Measurements from ENCODE around the gene MRPS11. TPM values are rescaled to one million over a fixed set of nuclear protein-coding genes. Genes with fewer than 3 reads are reported as not detected.
A peak's percentile ranks its signal among the peaks of the same experiment; 100 is the strongest.
"Not testable (repeated sequence)": the region's sequence is repeated elsewhere in the genome, so short reads cannot be mapped to it uniquely, and the experiment has no call there.

The MRPS11 gene
- total and polyA plus RNA-seq, 2 experiments from 2014 or later: 24.9 to 76.6 TPM

GRCh38 chr15:88433046-88433685, 34.3 kb upstream of the MRPS11 start:
- no peak overlapping the region for H3K4me2 ChIP-seq (ENCODE audit: unreplicated experiment)
- no peaks in the 10 kb centered on the region for H3K4me1 ChIP-seq (ENCODE audit: insufficient read depth)
- TF ChIP-seq EZH2 (IDR thresholded peaks at IDR 0.05; ENCODE audit: insufficient read depth, poor library complexity, severe bottlenecking) (no peak), EZH2phosphoT487 (IDR thresholded peaks at IDR 0.05; ENCODE audit: insufficient read depth, low read depth) (no peak)
- no peak overlapping the region for H2AFZ ChIP-seq
- H3K4me3 ChIP-seq: no peak overlapping the region
- no peaks in the 10 kb centered on the region; the same call in 1 of the 2 replicates for H3K27me3 ChIP-seq (replicated peaks; ENCODE audit: insufficient read depth)
- no peak overlapping the region for H3K27ac ChIP-seq
- no peaks in the 10 kb centered on the region for H3K79me2 ChIP-seq (ENCODE audit: insufficient read depth)
- H3K9me2 ChIP-seq (ENCODE audit: insufficient read depth): no peaks in the 10 kb centered on the region
- no peaks in the 10 kb centered on the region for H3K9me3 ChIP-seq (ENCODE audit: low read depth)
- WGBS, 2 experiments (ENCODE audit: low coverage in 1 of 2, low lambda C conversion rate in 2 of 2, missing lambda C conversion rate in 2 of 2): 65 to 70% methylated on average over 7 of the region's 7 CpGs
- no peak for DNase-seq
- H3K36me3 ChIP-seq (ENCODE audit: low read depth): no peaks in the 10 kb centered on the region
- H3K9ac ChIP-seq: no peak overlapping the region
- H4K20me1 ChIP-seq (ENCODE audit: insufficient read depth): no peaks in the 10 kb centered on the region
- in situ Hi-C loops (cut with MboI): loop anchor here (25.0 kb wide), 1 partner anchor 171 kb away; the partner anchor contains the start of gene NTRK3
- H3F3A ChIP-seq (ENCODE audit: insufficient read depth): no peaks in the 10 kb centered on the region

DNA sequence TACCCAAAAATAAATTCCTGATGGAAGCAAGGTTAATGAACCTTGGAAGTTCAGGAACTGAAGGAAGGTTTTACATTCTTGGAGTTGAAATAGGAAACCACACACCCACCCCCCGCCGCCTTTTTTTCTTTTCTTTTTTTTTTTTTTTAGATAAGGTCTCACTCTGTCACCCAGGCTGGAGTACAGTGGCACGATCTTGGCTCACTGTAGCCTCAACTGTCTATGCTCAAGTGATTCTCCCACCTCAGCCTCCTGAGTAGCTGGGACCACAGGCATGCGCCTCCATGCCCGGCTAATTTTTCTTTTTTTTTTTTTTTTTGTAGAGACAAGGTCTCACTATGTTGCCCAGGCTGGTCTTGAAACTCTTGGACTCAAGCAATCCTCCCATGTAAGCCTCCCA, 33.4 kb upstream of the MRPS11 start:
- in situ Hi-C loops (cut with MboI): loop anchor here (25.0 kb wide), 1 partner anchor 172 kb away; the partner anchor contains the start of gene NTRK3
- not testable (repeated sequence) for H3K9me3 ChIP-seq (ENCODE audit: low read depth); H3K9me2 ChIP-seq (ENCODE audit: insufficient read depth); H3F3A ChIP-seq (ENCODE audit: insufficient read depth); H3K27me3 ChIP-seq (replicated peaks; ENCODE audit: insufficient read depth); H3K4me2 ChIP-seq (ENCODE audit: unreplicated experiment); DNase-seq; H4K20me1 ChIP-seq (ENCODE audit: insufficient read depth); H3K27ac ChIP-seq; H2AFZ ChIP-seq; H3K4me1 ChIP-seq (ENCODE audit: insufficient read depth); H3K79me2 ChIP-seq (ENCODE audit: insufficient read depth); H3K9ac ChIP-seq; H3K36me3 ChIP-seq (ENCODE audit: low read depth); H3K4me3 ChIP-seq
- 72 to 77% methylated on average over 5 of the region's 5 CpGs for WGBS, 2 experiments (ENCODE audit: low coverage in 1 of 2, low lambda C conversion rate in 2 of 2, missing lambda C conversion rate in 2 of 2)

- no peaks in the 10 kb centered on the region for H3K4me1 ChIP-seq (ENCODE audit: insufficient read depth)
- H2AFZ ChIP-seq: no peak overlapping the region
- no peaks in the 10 kb centered on the region for H3K79me2 ChIP-seq (ENCODE audit: insufficient read depth)
- no peak for TF ChIP-seq EZH2 (IDR thresholded peaks at IDR 0.05; ENCODE audit: insufficient read depth, poor library complexity, severe bottlenecking)
- no peak for TF ChIP-seq EZH2phosphoT487 (IDR thresholded peaks at IDR 0.05; ENCODE audit: insufficient read depth, low read depth)
- H3K9me2 ChIP-seq (ENCODE audit: insufficient read depth): no peaks in the 10 kb centered on the region
- DNase-seq: no peak
- no peaks in the 10 kb centered on the region for H3K36me3 ChIP-seq (ENCODE audit: low read depth)
- H3K4me2 ChIP-seq (ENCODE audit: unreplicated experiment): no peak overlapping the region
- H3F3A ChIP-seq (ENCODE audit: insufficient read depth): 0 out of 2 replicates have a peak, but pooled peaks cover 10% of the 10 kb centered on the region
- no peaks in the 10 kb centered on the region; the same call in 1 of the 2 replicates for H3K27me3 ChIP-seq (replicated peaks; ENCODE audit: insufficient read depth)
- in situ Hi-C loops (cut with MboI): loop anchor here (25.0 kb wide), 1 partner anchor 176 kb away; the partner anchor contains the start of gene NTRK3
- H3K4me3 ChIP-seq: no peak overlapping the region
- no peak overlapping the region for H3K9ac ChIP-seq
- no peak overlapping the region for H3K27ac ChIP-seq
- H3K9me3 ChIP-seq (ENCODE audit: low read depth): no peaks in the 10 kb centered on the region
- WGBS, 2 experiments (ENCODE audit: low coverage in 1 of 2, low lambda C conversion rate in 2 of 2, missing lambda C conversion rate in 2 of 2): 20 to 26% methylated on average over 5 of the region's 5 CpGs
- no peaks in the 10 kb centered on the region for H4K20me1 ChIP-seq (ENCODE audit: insufficient read depth)
Observed at GRCh38 chr15:88438181-88438580, 29.3 kb upstream of the MRPS11 start.

DNA sequence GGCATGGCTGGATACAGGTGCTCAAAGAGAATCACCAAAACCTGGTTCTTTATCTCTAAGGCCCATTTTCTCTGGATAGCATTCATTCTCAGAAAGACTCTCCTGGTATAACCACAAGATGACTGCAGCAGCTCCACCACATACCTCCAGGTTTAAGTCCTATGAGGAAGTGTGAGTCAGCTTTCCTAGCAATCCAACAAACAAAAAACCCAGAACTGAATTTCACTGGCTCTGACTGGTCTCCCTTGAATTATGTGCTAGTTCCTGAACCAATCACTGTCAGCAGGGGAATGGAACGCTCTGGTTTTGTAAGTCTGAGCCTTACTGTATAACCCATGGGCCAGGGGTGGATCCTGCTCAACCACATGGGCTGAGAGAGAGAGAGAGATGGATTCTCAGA, 27.5 kb upstream of the MRPS11 start:
- no peak overlapping the region for H3K4me3 ChIP-seq
- no peaks in the 10 kb centered on the region; the same call in 1 of the 2 replicates for H3K27me3 ChIP-seq (replicated peaks; ENCODE audit: insufficient read depth)
- TF ChIP-seq EZH2phosphoT487 (IDR thresholded peaks at IDR 0.05; ENCODE audit: insufficient read depth, low read depth) (no peak), EZH2 (IDR thresholded peaks at IDR 0.05; ENCODE audit: insufficient read depth, poor library complexity, severe bottlenecking) (no peak)
- H3K9me3 ChIP-seq (ENCODE audit: low read depth): no peaks in the 10 kb centered on the region
- H3K4me2 ChIP-seq (ENCODE audit: unreplicated experiment): no peak overlapping the region
- WGBS, 2 experiments (ENCODE audit: low coverage in 1 of 2, low lambda C conversion rate in 2 of 2, missing lambda C conversion rate in 2 of 2): 33 to 52% methylated on average over 1 of the region's 1 CpG
- no peak overlapping the region for H3K9ac ChIP-seq
- H3K27ac ChIP-seq: no peak overlapping the region
- H4K20me1 ChIP-seq (ENCODE audit: insufficient read depth): no peaks in the 10 kb centered on the region
- in situ Hi-C loops (cut with MboI): loop anchor here (25.0 kb wide), 1 partner anchor 178 kb away; the partner anchor contains the start of gene NTRK3
- no peaks in the 10 kb centered on the region for H3K4me1 ChIP-seq (ENCODE audit: insufficient read depth)
- H3K36me3 ChIP-seq (ENCODE audit: low read depth): no peaks in the 10 kb centered on the region
- peak; percentile 76 for DNase-seq
- no peaks in the 10 kb centered on the region for H3K9me2 ChIP-seq (ENCODE audit: insufficient read depth)
- 0 out of 2 replicates have a peak, but pooled peaks cover 10% of the 10 kb centered on the region for H3F3A ChIP-seq (ENCODE audit: insufficient read depth)
- H2AFZ ChIP-seq: 0 out of 2 replicates have a peak overlapping the region, but pooled peaks have one; percentile 36
- no peaks in the 10 kb centered on the region for H3K79me2 ChIP-seq (ENCODE audit: insufficient read depth)
